ENCODE results near the gene LANCL3.

The LANCL3 gene

DNA sequence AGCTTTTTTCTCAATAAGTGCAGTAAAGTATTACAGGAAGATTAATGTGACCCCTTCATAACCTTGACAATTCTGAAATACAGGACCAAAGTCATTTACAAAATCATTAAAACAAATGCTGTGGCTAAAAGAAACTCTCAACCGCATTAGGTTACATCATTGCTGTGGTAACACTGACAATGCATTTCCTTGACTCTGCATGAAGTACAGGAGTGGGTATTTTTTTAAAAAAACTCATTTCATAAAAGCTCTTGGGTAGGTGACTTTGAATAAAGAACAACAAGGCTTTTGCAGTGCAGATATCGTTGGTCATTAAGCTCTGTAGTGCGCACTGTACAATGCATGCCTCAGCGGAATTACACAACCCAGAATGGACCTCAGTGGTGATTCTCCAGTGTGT lies 90.7 kb downstream of the LANCL3 start:
- TF ChIP-seq, protein P1, sequence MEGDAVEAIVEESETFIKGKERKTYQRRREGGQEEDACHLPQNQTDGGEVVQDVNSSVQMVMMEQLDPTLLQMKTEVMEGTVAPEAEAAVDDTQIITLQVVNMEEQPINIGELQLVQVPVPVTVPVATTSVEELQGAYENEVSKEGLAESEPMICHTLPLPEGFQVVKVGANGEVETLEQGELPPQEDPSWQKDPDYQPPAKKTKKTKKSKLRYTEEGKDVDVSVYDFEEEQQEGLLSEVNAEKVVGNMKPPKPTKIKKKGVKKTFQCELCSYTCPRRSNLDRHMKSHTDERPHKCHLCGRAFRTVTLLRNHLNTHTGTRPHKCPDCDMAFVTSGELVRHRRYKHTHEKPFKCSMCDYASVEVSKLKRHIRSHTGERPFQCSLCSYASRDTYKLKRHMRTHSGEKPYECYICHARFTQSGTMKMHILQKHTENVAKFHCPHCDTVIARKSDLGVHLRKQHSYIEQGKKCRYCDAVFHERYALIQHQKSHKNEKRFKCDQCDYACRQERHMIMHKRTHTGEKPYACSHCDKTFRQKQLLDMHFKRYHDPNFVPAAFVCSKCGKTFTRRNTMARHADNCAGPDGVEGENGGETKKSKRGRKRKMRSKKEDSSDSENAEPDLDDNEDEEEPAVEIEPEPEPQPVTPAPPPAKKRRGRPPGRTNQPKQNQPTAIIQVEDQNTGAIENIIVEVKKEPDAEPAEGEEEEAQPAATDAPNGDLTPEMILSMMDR (IDR thresholded peaks at IDR 0.05; ENCODE audit: insufficient read depth, low read length, poor library complexity, severe bottlenecking), result no peak
- TF ChIP-seq EZH2phosphoT487 (conservative IDR thresholded peaks at IDR 0.05; ENCODE audit: low read length), result no peak
- Histone ChIP-seq H2AFZ (ENCODE audit: low read depth, low read length, severe bottlenecking) (no peak overlapping the region), H3K27me3 (ENCODE audit: low read length) (no peaks in the 10 kb centered on the region), H3K79me2 (ENCODE audit: insufficient read depth, low read length) (no peaks in the 10 kb centered on the region), H3K9me3 (ENCODE audit: insufficient read depth, low read length) (no peaks in the 10 kb centered on the region), H3K9ac (ENCODE audit: low read length) (no peak overlapping the region), H3K9me2 (replicated peaks; ENCODE audit: insufficient read depth, low read length) (no peaks in the 10 kb centered on the region), H3K4me2 (ENCODE audit: low read depth, low read length, poor library complexity, severe bottlenecking) (no peak overlapping the region), H3F3A (ENCODE audit: insufficient read depth) (no peaks in the 10 kb centered on the region), H3K27ac (ENCODE audit: low read depth, low read length) (no peak overlapping the region), H3K4me3 (ENCODE audit: insufficient read depth, low read length, poor library complexity, severe bottlenecking) (no peak overlapping the region), H3K36me3 (ENCODE audit: low read length) (no peaks in the 10 kb centered on the region), H4K20me1 (ENCODE audit: low read depth, low read length) (no peaks in the 10 kb centered on the region)

DNA sequence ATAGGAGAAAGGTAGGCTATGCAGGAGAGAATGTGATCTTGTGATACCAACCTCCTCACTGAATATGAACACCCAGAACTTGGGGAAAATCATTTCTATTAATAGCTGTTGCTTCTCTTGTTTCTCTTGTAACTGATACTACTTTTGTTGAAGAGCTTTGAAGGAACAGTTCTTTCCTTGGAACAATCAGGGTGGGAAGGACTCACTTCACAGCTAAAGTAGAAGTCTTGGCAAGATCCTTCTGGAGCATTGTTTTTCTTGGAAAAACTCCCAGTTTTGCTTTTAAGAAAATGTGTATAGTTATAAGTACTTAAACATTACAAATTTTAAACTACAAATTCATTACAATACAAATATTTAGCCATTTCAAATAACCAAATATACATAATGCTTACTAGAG lies 95.1 kb downstream of the LANCL3 start:
- H2AFZ ChIP-seq (ENCODE audit: low read depth, low read length, severe bottlenecking), result no peak overlapping the region
- no peak overlapping the region for H3K27ac ChIP-seq (ENCODE audit: low read depth, low read length)
- no peak overlapping the region for H3K4me2 ChIP-seq (ENCODE audit: low read depth, low read length, poor library complexity, severe bottlenecking)
- no peaks in the 10 kb centered on the region for H3K27me3 ChIP-seq (ENCODE audit: low read length)
- H3K36me3 ChIP-seq (ENCODE audit: low read length), result no peaks in the 10 kb centered on the region
- no peak for TF ChIP-seq EZH2phosphoT487 (conservative IDR thresholded peaks at IDR 0.05; ENCODE audit: low read length)
- H3K9me2 ChIP-seq (replicated peaks; ENCODE audit: insufficient read depth, low read length), result no peaks in the 10 kb centered on the region
- no peak overlapping the region for H3K4me3 ChIP-seq (ENCODE audit: insufficient read depth, low read length, poor library complexity, severe bottlenecking)
- H3K79me2 ChIP-seq (ENCODE audit: insufficient read depth, low read length), result no peaks in the 10 kb centered on the region
- no peaks in the 10 kb centered on the region for H4K20me1 ChIP-seq (ENCODE audit: low read depth, low read length)
- H3K9ac ChIP-seq (ENCODE audit: low read length), result no peak overlapping the region
- no peaks in the 10 kb centered on the region for H3K9me3 ChIP-seq (ENCODE audit: insufficient read depth, low read length)
- H3F3A ChIP-seq (ENCODE audit: insufficient read depth), result no peaks in the 10 kb centered on the region

DNA sequence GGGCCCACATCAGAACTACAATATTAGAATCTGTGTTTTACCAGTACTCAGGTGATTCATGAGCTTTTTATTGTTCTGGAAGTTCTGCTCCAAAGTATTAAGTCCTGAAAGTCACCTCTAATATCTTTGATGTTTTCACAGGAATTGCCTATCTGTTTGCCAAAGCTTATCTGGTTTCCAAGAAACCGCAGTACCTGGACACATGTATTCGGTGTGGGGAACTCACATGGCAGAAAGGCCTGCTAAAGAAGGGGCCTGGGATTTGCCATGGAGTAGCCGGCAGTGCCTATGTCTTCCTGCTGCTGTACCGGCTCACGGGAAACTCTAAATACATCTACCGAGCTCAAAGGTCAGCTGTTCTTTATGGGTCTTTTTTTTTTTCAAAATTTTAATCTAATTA lies 95.7 kb downstream of the LANCL3 start:
- Histone ChIP-seq H3K4me2 (ENCODE audit: low read depth, low read length, poor library complexity, severe bottlenecking) (no peak overlapping the region), H3K9ac (ENCODE audit: low read length) (no peak overlapping the region), H3K36me3 (ENCODE audit: low read length) (no peaks in the 10 kb centered on the region), H3K9me2 (replicated peaks; ENCODE audit: insufficient read depth, low read length) (no peaks in the 10 kb centered on the region), H3F3A (ENCODE audit: insufficient read depth) (no peaks in the 10 kb centered on the region), H4K20me1 (ENCODE audit: low read depth, low read length) (no peaks in the 10 kb centered on the region), H3K27me3 (ENCODE audit: low read length) (no peaks in the 10 kb centered on the region), H2AFZ (ENCODE audit: low read depth, low read length, severe bottlenecking) (no peak overlapping the region), H3K79me2 (ENCODE audit: insufficient read depth, low read length) (no peaks in the 10 kb centered on the region), H3K9me3 (ENCODE audit: insufficient read depth, low read length) (no peaks in the 10 kb centered on the region), H3K27ac (ENCODE audit: low read depth, low read length) (no peak overlapping the region), H3K4me3 (ENCODE audit: insufficient read depth, low read length, poor library complexity, severe bottlenecking) (no peak overlapping the region)
- no peak for TF ChIP-seq EZH2phosphoT487 (conservative IDR thresholded peaks at IDR 0.05; ENCODE audit: low read length)
- TF ChIP-seq, protein P1 (IDR thresholded peaks at IDR 0.05; ENCODE audit: insufficient read depth, low read length, poor library complexity, severe bottlenecking), result no peak

DNA sequence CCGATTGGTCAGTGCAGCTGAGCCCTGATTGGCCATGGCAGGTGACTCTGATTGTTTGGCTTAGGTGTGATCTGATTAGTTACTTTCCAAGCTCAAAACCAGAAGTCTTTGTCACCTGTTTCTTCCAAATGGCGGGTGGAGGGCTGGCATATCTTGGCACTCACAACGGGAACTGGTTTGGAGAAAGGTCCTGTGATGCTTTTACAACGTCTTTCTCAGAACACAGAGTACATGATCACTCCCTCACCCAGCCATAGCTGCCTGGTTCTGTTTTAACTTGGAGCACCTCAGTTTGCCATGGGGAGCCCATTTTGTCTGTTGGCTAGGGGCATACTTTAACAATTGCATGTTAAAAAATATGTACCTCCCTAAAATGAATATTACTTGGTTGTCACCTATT lies 101.1 kb downstream of the LANCL3 start:
- no peaks in the 10 kb centered on the region for H3K9me3 ChIP-seq (ENCODE audit: insufficient read depth, low read length)
- H3K9ac ChIP-seq (ENCODE audit: low read length), result no peak overlapping the region
- no peaks in the 10 kb centered on the region for H3K79me2 ChIP-seq (ENCODE audit: insufficient read depth, low read length)
- H3F3A ChIP-seq (ENCODE audit: insufficient read depth), result no peaks in the 10 kb centered on the region
- no peaks in the 10 kb centered on the region for H3K9me2 ChIP-seq (replicated peaks; ENCODE audit: insufficient read depth, low read length)
- H3K4me3 ChIP-seq (ENCODE audit: insufficient read depth, low read length, poor library complexity, severe bottlenecking), result no peak overlapping the region
- no peaks in the 10 kb centered on the region for H3K36me3 ChIP-seq (ENCODE audit: low read length)
- no peak overlapping the region for H3K27ac ChIP-seq (ENCODE audit: low read depth, low read length)
- H3K27me3 ChIP-seq (ENCODE audit: low read length), result no peaks in the 10 kb centered on the region
- TF ChIP-seq EZH2phosphoT487 (conservative IDR thresholded peaks at IDR 0.05; ENCODE audit: low read length), result no peak
- TF ChIP-seq, protein P1 (IDR thresholded peaks at IDR 0.05; ENCODE audit: insufficient read depth, low read length, poor library complexity, severe bottlenecking), result no peak
- H4K20me1 ChIP-seq (ENCODE audit: low read depth, low read length), result no peaks in the 10 kb centered on the region
- no peak overlapping the region for H2AFZ ChIP-seq (ENCODE audit: low read depth, low read length, severe bottlenecking)
- no peak overlapping the region for H3K4me2 ChIP-seq (ENCODE audit: low read depth, low read length, poor library complexity, severe bottlenecking)

Data from SU-DHL-6 (cell line).